T-helper 1 cell treated with Interleukin-12 subunit alpha and Interleukin-12 subunit beta and Interleukin-4 antibody, amounts not matched to agents 30 ng/mL and 1 ng/mL, for 36 hours (primary cell): Measurements from ENCODE around the gene SLC6A7. TPM values are rescaled to one million over a fixed set of nuclear protein-coding genes. Genes with fewer than 3 reads are reported as not detected.

Experiments used
- intact Hi-C: fragments of 100-400 bp; cut with micrococcal nuclease; formaldehyde crosslinking; loops from one replicate; pipeline ENCODE4 v1.15.1; 2024
- total RNA-seq: library from RNA; stranded (reverse); gene quantifications from 2 replicates; pipeline ENCODE4 v1.2.3, GENCODE V29; 2022

Gene SLC6A7
- total RNA-seq, 1 donor from 2014 or later, result not detected

- intact Hi-C loops, result no loop called here
Measured at GRCh38 chr5:150172145-150172544, 17.7 kb upstream of the SLC6A7 start.

DNA sequence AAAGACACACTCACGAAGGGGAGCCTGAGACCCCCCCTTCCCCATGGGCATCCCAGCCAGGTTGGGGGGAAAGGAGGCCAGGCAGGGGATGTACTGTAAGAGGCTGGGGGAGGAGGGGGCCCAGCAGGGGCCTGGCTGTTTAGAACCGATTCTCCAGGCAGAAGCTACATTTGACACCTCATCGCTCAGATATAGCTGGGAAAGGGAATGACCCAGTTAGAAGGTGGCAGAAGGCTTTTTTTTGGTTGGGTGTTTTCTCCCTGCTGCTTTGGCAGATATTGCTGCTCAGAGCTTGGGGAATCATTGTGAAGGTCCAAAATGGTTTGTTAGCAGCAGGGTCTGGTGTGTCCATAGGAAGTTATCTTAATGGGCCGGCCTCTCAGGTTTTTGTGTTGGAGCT is 17.3 kb upstream of the SLC6A7 start:
- intact Hi-C loops, result no loop called here

DNA sequence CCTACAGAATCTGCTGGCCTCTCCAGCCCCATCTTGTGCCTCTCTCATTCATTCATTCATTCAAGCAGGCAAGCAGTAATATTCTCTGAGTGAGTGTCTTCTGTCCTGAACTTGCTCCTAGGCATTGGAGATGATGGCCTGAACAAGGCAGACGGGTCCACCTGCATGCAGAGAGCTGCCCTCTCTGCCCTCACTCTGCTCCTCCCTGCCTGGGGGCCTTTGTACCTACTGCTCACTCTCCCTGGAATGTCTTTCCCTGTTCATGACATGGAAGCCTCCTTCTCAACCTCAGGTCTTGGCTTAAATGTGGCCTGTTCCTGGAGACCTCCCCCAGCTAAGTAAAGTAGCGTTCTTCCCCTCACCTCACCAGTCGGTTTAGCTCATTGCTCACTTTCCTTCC is 16.7 kb upstream of the SLC6A7 start:
- intact Hi-C loops, result no loop called here

- intact Hi-C loops, result no loop called here
Measured at GRCh38 chr5:150174285-150174684, 15.6 kb upstream of the SLC6A7 start.

GRCh38 chr5:150175076-150175475 is 14.8 kb upstream of the SLC6A7 start:
- intact Hi-C loops, result loop anchor here (1.0 kb wide), 2 partner anchors 14 to 45 kb away; no protein-coding TSS in a partner anchor

- intact Hi-C loops, result loop anchor here (1.0 kb wide), 2 partner anchors 14 to 45 kb away; no protein-coding TSS in a partner anchor
Measured at GRCh38 chr5:150175536-150175935, 14.3 kb upstream of the SLC6A7 start.

GRCh38 chr5:150176745-150177477 is 13.0 kb upstream of the SLC6A7 start:
- intact Hi-C loops, result no loop called here

DNA sequence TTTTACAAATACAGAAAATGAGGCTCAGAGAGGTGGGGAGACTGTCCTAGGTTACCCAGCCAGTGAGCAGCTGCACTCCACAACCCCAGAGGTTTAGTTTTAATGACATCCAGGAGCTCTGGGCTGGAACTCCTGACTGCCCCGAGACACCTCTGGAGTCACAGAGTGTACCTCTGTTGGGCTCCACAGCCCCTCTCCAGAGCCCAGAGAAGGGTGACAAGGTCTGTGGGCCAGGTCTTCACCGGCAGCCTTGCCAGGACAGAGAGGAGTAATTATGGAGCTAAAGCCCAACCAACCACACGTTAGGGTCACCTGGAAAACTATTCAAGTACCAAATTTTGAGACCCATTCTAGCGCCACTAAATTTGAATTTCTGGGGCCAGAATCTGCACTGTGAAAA is 12.1 kb upstream of the SLC6A7 start:
- intact Hi-C loops, result no loop called here

DNA sequence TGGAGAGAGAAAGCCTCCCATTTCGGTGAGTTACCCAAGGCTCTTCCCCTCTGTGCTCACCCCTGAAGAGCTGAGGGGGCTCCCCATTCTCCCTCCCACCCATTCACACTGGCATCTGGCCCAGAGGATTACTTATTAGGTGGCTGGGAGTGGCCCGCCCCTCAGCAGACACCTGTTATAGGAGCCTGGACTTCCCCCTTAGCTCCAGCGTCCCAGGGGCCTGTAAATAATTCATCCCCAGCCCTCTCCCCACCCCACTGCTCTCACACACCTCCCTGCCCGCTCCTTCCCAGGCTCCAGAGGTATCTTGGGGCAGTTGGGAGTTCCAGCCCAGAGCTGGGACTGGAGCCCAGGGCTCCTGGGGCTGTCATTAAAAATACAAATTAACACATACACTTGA is 11.6 kb upstream of the SLC6A7 start:
- intact Hi-C loops, result no loop called here

DNA sequence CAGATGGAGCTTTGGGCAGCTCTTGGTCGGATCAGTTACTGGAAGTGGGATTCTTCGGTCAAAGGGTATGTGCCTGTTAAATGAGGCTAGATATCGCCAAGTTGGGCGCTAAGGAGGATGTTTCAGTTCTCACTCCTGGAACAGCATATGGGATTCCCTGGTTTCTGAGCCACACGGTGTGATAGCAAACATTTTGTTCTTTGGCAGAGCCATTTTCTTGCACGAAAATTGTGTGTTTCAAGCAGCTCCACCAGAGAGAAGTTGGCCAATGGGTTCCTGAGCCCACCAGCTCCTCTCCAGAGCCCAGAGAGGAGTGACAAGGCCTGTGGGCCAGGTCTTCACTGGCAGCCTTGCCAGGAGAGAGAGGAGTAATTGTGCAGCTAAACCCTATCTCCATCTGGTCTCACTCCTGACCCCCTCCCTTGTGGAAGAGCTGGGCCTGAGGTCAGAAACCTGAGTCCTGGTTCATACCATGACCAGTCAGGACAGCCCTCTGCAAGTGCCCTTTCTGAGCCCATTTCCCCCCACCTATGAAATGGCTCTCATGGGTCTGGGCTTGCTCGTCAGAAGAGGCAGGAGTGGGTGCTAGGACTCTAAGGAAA is 10.7 kb upstream of the SLC6A7 start:
- intact Hi-C loops, result no loop called here

DNA sequence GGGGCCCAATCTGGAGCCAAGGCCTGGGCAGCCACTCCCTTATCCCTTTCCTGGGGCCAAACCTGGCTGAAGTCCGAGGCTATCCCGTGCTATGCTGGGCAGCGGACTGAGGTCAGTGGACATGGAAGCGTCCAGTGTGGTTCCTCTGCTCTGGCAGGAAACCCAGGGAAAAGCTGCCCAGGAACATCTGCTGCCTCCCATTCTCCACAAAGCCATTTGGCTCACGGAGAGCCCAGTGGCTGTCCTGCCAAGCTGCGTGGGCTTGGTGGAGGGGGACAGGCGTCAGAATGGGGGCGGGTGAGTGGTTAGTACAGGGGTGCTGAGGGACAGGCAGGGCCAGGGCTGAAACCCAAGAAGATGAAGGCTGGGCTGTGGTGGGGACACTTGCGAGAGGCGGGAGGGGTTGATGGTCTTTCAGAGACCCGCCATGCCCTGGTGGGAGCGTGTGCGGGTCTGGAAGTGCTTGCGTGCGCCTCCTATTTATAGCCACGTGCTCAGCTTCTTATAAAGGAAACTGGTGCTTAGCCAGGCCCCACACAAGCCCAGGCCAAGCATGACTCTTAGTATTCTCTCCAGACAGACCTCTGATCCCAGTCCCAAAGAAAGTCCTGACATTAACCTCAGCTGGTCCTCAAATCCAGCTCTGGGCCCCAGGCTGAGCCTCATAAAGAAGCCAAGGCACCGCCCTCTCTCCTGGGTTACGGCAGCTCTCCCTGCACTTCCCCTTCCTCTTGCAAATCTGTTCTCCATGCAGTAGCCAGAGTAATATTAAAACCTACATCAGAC is 9.4 kb upstream of the SLC6A7 start:
- intact Hi-C loops, result no loop called here

GRCh38 chr5:150181027-150181426 is 8.8 kb upstream of the SLC6A7 start:
- intact Hi-C loops, result no loop called here

- intact Hi-C loops, result no loop called here
Measured at GRCh38 chr5:150181766-150182545, 7.9 kb upstream of the SLC6A7 start.

DNA sequence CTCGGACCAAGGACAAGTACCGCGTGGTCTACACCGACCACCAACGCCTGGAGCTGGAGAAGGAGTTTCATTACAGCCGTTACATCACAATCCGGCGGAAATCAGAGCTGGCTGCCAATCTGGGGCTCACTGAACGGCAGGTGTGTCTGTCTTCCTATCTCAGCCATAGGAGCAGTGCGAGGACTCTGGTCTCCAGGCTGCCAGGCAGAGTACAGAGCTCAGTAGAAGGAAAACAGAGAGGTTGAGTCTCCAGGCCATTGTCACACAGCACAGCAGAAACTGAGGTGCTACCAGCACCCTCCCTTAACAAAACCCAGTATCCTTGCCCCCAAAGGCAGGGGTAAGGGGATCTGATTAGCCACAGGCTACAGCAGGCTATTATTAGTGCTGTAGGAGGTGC is 7.1 kb upstream of the SLC6A7 start:
- intact Hi-C loops, result no loop called here

- intact Hi-C loops, result no loop called here
Measured at GRCh38 chr5:150183436-150183835, 6.4 kb upstream of the SLC6A7 start.

DNA sequence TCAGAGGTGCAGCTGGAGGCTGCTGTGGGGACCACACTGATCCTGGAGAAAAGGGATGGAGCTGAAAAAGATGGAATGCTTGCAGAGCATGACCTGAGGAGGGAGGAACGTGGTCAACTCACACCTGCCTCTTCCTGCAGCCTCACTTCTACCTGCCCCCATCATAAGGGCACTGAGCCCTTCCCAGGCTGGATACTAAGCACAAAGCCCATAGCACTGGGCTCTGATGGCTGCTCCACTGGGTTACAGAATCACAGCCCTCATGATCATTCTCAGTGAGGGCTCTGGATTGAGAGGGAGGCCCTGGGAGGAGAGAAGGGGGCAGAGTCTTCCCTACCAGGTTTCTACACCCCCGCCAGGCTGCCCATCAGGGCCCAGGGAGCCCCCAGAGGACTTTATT is 5.9 kb upstream of the SLC6A7 start:
- intact Hi-C loops, result no loop called here

DNA sequence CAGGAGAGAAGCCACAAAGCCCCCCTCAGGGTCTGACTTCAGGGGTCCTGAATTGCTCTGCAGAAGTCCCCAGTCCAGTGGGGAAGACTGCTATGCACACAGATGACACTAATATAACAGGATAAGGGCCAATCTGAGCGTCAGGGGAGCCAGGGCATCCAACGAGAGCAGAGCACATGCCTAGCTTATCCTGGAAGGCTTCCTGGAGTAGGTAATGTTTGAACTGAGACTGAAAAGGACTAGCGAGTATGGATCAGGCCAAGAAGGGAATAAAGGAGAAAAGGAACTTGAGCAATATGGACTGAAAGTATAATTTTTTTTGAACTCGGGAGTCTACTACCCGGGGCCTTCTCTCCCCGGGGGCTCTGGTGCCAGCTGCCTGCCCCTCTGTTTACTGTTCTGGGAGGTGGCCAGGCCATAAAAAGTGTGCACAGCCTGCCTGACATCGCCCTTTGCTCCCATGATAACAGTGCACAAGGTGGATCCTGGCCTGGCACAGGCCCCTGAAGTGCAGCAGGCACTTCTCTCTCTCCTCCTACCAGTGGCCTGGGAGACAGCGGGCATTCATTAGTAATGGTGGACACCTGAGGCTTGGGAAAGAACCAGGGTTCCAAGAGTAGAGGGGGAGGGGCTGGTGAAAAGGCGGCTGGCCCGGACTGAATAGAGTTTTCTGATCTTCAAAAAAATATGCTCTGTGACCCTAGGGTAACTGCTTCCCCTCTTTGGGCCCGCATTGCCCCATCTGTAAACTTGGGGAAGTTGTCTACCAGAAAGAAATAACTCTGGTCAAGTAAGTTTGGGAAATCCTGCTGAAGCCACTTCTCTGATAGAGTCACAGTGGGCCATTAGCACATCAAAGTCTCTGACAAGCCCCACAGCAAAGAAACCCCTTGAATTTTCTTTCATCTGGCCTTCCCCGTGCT is 4.6 kb upstream of the SLC6A7 start:
- intact Hi-C loops, result no loop called here

GRCh38 chr5:150186137-150186536 is 3.7 kb upstream of the SLC6A7 start:
- intact Hi-C loops, result no loop called here

- intact Hi-C loops, result no loop called here
Measured at GRCh38 chr5:150186897-150187296, 3.0 kb upstream of the SLC6A7 start.

- intact Hi-C loops, result no loop called here
Measured at GRCh38 chr5:150188146-150188842, 1.6 kb upstream of the SLC6A7 start.
